HG03571 (cell line): ENCODE measurements around the gene PITPNC1.
"Not testable (repeated sequence)": the region's sequence is repeated elsewhere in the genome, so short reads cannot be mapped to it uniquely, and the experiment has no call there.

Source experiments
- ATAC-seq: cut with Tn5 transposase; IDR thresholded peaks from one replicate; pipeline ENCODE4 v1.9.1; 2021; ENCODE audit not compliant: unreplicated experiment

The PITPNC1 gene

GRCh38 chr17:67511012-67511411 is 133.9 kb downstream of the PITPNC1 start:
- ATAC-seq, result no peak

- no peak for ATAC-seq
These were observed 134.7 kb downstream of the PITPNC1 start for GRCh38 chr17:67511804-67512203.

GRCh38 chr17:67514998-67515397 is 137.9 kb downstream of the PITPNC1 start:
- ATAC-seq, result no peak

- ATAC-seq, result no peak
These were observed 138.5 kb downstream of the PITPNC1 start for GRCh38 chr17:67515490-67516083.

- not testable (repeated sequence) for ATAC-seq
These were observed 139.5 kb downstream of the PITPNC1 start for GRCh38 chr17:67516571-67516970.

GRCh38 chr17:67517325-67517724 is 140.2 kb downstream of the PITPNC1 start:
- ATAC-seq, result no peak

- no peak for ATAC-seq
These were observed 141.8 kb downstream of the PITPNC1 start for GRCh38 chr17:67518876-67519275.

GRCh38 chr17:67519801-67520251 is 142.7 kb downstream of the PITPNC1 start:
- no peak for ATAC-seq

- ATAC-seq, result no peak
These were observed 143.3 kb downstream of the PITPNC1 start for GRCh38 chr17:67520252-67520906.

- ATAC-seq, result no peak
These were observed 144.1 kb downstream of the PITPNC1 start for GRCh38 chr17:67520916-67521774.

GRCh38 chr17:67521775-67522069 is 144.6 kb downstream of the PITPNC1 start:
- no peak for ATAC-seq

- ATAC-seq, result no peak
These were observed 146.0 kb downstream of the PITPNC1 start for GRCh38 chr17:67523101-67523500.

GRCh38 chr17:67525239-67526135 is 148.4 kb downstream of the PITPNC1 start:
- no peak for ATAC-seq

- no peak for ATAC-seq
These were observed 149.6 kb downstream of the PITPNC1 start for GRCh38 chr17:67526700-67527099.

GRCh38 chr17:67528751-67529436 is 151.8 kb downstream of the PITPNC1 start:
- ATAC-seq, result no peak

- peak; percentile 86 for ATAC-seq
These were observed 154.2 kb downstream of the PITPNC1 start for GRCh38 chr17:67531291-67531690.

- ATAC-seq, result no peak
These were observed 155.3 kb downstream of the PITPNC1 start for GRCh38 chr17:67532326-67532871.

GRCh38 chr17:67534941-67535340 is 157.9 kb downstream of the PITPNC1 start:
- ATAC-seq, result no peak

- no peak for ATAC-seq
These were observed 165.4 kb downstream of the PITPNC1 start for GRCh38 chr17:67542219-67543114.
